Astrocyte (in vitro differentiated cells and primary cell): Measurements from ENCODE around the gene TMED8.

Experiments
- CTCF ChIP-seq: IDR thresholded peaks from 2 replicates; pipeline ENCODE4 v1.5.1; 2011; ENCODE audit warnings: low read depth, mild to moderate bottlenecking, inconsistent platforms, low read length, moderate library complexity; ENCODE audit not compliant: insufficient read depth
- EZH2 ChIP-seq: IDR thresholded peaks from 2 replicates; pipeline ENCODE4 v1.6.1; 2012; ENCODE audit warnings: mild to moderate bottlenecking, low read length, inconsistent platforms; ENCODE audit not compliant: insufficient read depth

- TF ChIP-seq EZH2 (no peak), CTCF (no peak)
These were observed 60.0 kb downstream of the TMED8 start for GRCh38 chr14:77316872-77317301.
